LNCaP clone FGC (cell line): ENCODE measurements around the gene TBCK.

Source experiments
- DNase-seq: peaks from one replicate; pipeline ENCODE4 v3.0.0-alpha.2; 2011; ENCODE audit warnings: low read depth
- H3K4me3 ChIP-seq: 2 replicates; pipeline ENCODE4 v1.5.1; 2011; ENCODE audit warnings: mild to moderate bottlenecking, low read depth, low read length, control low read depth
- CTCF ChIP-seq: IDR thresholded peaks from 2 replicates; pipeline ENCODE4 v1.5.1; 2012; ENCODE audit warnings: mild to moderate bottlenecking; ENCODE audit not compliant: control insufficient read depth, insufficient read depth; ENCODE audit errors: extremely low read depth

The TBCK gene

GRCh38 chr4:106019771-106020170 is 296.2 kb downstream of the TBCK start:
- no peak overlapping the region for H3K4me3 ChIP-seq
- no peak for TF ChIP-seq CTCF
- no peak for DNase-seq

- DNase-seq: no peak
- TF ChIP-seq CTCF: no peak
- no peak overlapping the region for H3K4me3 ChIP-seq
Measured at GRCh38 chr4:106017975-106018374, 298.0 kb downstream of the TBCK start.

- no peak for DNase-seq
- no peak overlapping the region for H3K4me3 ChIP-seq
- TF ChIP-seq CTCF: no peak
Measured at GRCh38 chr4:106011387-106011786, 304.6 kb downstream of the TBCK start.

- no peak for TF ChIP-seq CTCF
- no peak for DNase-seq
- H3K4me3 ChIP-seq: no peak overlapping the region
Measured at GRCh38 chr4:106010761-106011160, 305.2 kb downstream of the TBCK start.

GRCh38 chr4:106002994-106003393 is 313.0 kb downstream of the TBCK start:
- no peak for TF ChIP-seq CTCF
- H3K4me3 ChIP-seq: no peak overlapping the region
- DNase-seq: no peak

- no peak overlapping the region for H3K4me3 ChIP-seq
- TF ChIP-seq CTCF: no peak
- DNase-seq: no peak
Measured at GRCh38 chr4:105998171-105999063, 317.6 kb downstream of the TBCK start.

GRCh38 chr4:105996845-105997244 is 319.2 kb downstream of the TBCK start:
- no peak overlapping the region for H3K4me3 ChIP-seq
- no peak for TF ChIP-seq CTCF
- DNase-seq: no peak
